HUES48 (cell line): ENCODE data around the gene CPLX1.

Source experiments
- H3K27ac ChIP-seq: one replicate; pipeline ENCODE4 v1.7.0; 2013; ENCODE audit warnings: low read depth, low read length, inconsistent platforms
- H3K27me3 ChIP-seq: 2 replicates; pipeline ENCODE4 v1.6.1; 2013; ENCODE audit warnings: mild to moderate bottlenecking, low read length; ENCODE audit not compliant: control insufficient read depth, insufficient read depth
- H3K36me3 ChIP-seq: 2 replicates; pipeline ENCODE4 v1.6.1; 2013; ENCODE audit warnings: low read length; ENCODE audit not compliant: control insufficient read depth, insufficient read depth
- H3K4me1 ChIP-seq: 2 replicates; pipeline ENCODE4 v1.6.1; 2013; ENCODE audit warnings: mild to moderate bottlenecking, low read length; ENCODE audit not compliant: control insufficient read depth, insufficient read depth
- H3K4me3 ChIP-seq: 2 replicates; pipeline ENCODE4 v1.5.1; 2013; ENCODE audit warnings: mild to moderate bottlenecking, low read depth, low read length
- H3K9ac ChIP-seq: 2 replicates; pipeline ENCODE4 v1.6.1; 2013; ENCODE audit warnings: mild to moderate bottlenecking, low read depth, low read length, moderate library complexity
- H3K9me3 ChIP-seq: 2 replicates; pipeline ENCODE4 v1.6.1; 2013; ENCODE audit warnings: low read length; ENCODE audit not compliant: control insufficient read depth, insufficient read depth

Gene CPLX1

GRCh38 chr4:768995-769394, 56.9 kb downstream of the CPLX1 start:
- Histone ChIP-seq H3K36me3 (peaks cover 80% of the 10 kb centered on the region), H3K4me3 (no peak overlapping the region), H3K27me3 (no peaks in the 10 kb centered on the region), H3K4me1 (no peaks in the 10 kb centered on the region), H3K9ac (no peak overlapping the region), H3K9me3 (no peaks in the 10 kb centered on the region), H3K27ac (no peak overlapping the region)

- Histone ChIP-seq H3K36me3 (peaks cover 82% of the 10 kb centered on the region), H3K27ac (no peak overlapping the region), H3K9ac (no peak overlapping the region), H3K9me3 (no peaks in the 10 kb centered on the region), H3K4me3 (no peak overlapping the region), H3K27me3 (no peaks in the 10 kb centered on the region), H3K4me1 (no peaks in the 10 kb centered on the region)
Observed at GRCh38 chr4:768076-768475, 57.9 kb downstream of the CPLX1 start.

GRCh38 chr4:766559-767283, 59.2 kb downstream of the CPLX1 start:
- Histone ChIP-seq H3K36me3 (peaks cover 85% of the 10 kb centered on the region), H3K4me1 (no peaks in the 10 kb centered on the region), H3K27ac (no peak overlapping the region), H3K27me3 (no peaks in the 10 kb centered on the region), H3K9ac (no peak overlapping the region), H3K4me3 (no peak overlapping the region), H3K9me3 (no peaks in the 10 kb centered on the region)

- Histone ChIP-seq H3K27ac (no peak overlapping the region), H3K36me3 (peaks cover 85% of the 10 kb centered on the region)
Observed at GRCh38 chr4:766152-766515, 59.8 kb downstream of the CPLX1 start.

GRCh38 chr4:764405-765169, 61.3 kb downstream of the CPLX1 start:
- no peak overlapping the region for H3K4me3 ChIP-seq
- H3K36me3 ChIP-seq = peaks cover 83% of the 10 kb centered on the region
- no peaks in the 10 kb centered on the region for H3K9me3 ChIP-seq
- no peaks in the 10 kb centered on the region for H3K27me3 ChIP-seq
- no peak overlapping the region for H3K9ac ChIP-seq
- H3K4me1 ChIP-seq = no peaks in the 10 kb centered on the region
- H3K27ac ChIP-seq = no peak overlapping the region

More at GRCh38 chr4:766152-766515, 59.8 kb downstream of the CPLX1 start:
- no peaks in the 10 kb centered on the region for H3K9me3 ChIP-seq
- H3K4me1 ChIP-seq = no peaks in the 10 kb centered on the region
- no peak overlapping the region for H3K4me3 ChIP-seq
- H3K9ac ChIP-seq = no peak overlapping the region
- no peaks in the 10 kb centered on the region for H3K27me3 ChIP-seq

GRCh38 chr4:763922-764321, 62.0 kb downstream of the CPLX1 start:
- Histone ChIP-seq H3K27ac (no peak overlapping the region), H3K9me3 (no peaks in the 10 kb centered on the region), H3K4me3 (no peak overlapping the region), H3K36me3 (peaks cover 77% of the 10 kb centered on the region), H3K4me1 (no peaks in the 10 kb centered on the region), H3K9ac (no peak overlapping the region), H3K27me3 (no peaks in the 10 kb centered on the region)

GRCh38 chr4:763191-763810, 62.6 kb downstream of the CPLX1 start:
- Histone ChIP-seq H3K9me3 (no peaks in the 10 kb centered on the region), H3K4me1 (no peaks in the 10 kb centered on the region), H3K36me3 (peaks cover 70% of the 10 kb centered on the region), H3K27me3 (no peaks in the 10 kb centered on the region), H3K9ac (no peak overlapping the region), H3K4me3 (no peak overlapping the region), H3K27ac (no peak overlapping the region)

GRCh38 chr4:762211-763190, 63.4 kb downstream of the CPLX1 start:
- H3K9me3 ChIP-seq = no peaks in the 10 kb centered on the region
- H3K4me1 ChIP-seq = no peaks in the 10 kb centered on the region
- no peaks in the 10 kb centered on the region for H3K27me3 ChIP-seq
- no peak overlapping the region for H3K27ac ChIP-seq
- no peak overlapping the region for H3K4me3 ChIP-seq
- peaks cover 64% of the 10 kb centered on the region for H3K36me3 ChIP-seq
- H3K9ac ChIP-seq = no peak overlapping the region

GRCh38 chr4:761739-762138, 64.2 kb downstream of the CPLX1 start:
- no peaks in the 10 kb centered on the region for H3K4me1 ChIP-seq
- H3K9me3 ChIP-seq = no peaks in the 10 kb centered on the region
- no peak overlapping the region for H3K9ac ChIP-seq
- no peak overlapping the region for H3K27ac ChIP-seq
- no peak overlapping the region for H3K4me3 ChIP-seq
- no peaks in the 10 kb centered on the region for H3K27me3 ChIP-seq
- peaks cover 63% of the 10 kb centered on the region for H3K36me3 ChIP-seq

- Histone ChIP-seq H3K9ac (no peak overlapping the region), H3K9me3 (no peaks in the 10 kb centered on the region), H3K4me1 (no peaks in the 10 kb centered on the region), H3K36me3 (peaks cover 58% of the 10 kb centered on the region), H3K4me3 (no peak overlapping the region), H3K27me3 (no peaks in the 10 kb centered on the region), H3K27ac (no peak overlapping the region)
Observed at GRCh38 chr4:761086-761485, 64.8 kb downstream of the CPLX1 start.
